OCI-LY7 (cell line): Measurements from ENCODE around the gene ZMYND15. TPM values are rescaled to one million over a fixed set of nuclear protein-coding genes. Genes with fewer than 3 reads are reported as not detected.

Experiments used
- BruUV-seq: library from RNA; stranded (reverse); fragments of 400-500 nt; replicated peaks from 2 replicates; lab custom pipeline; 2021; lab: Mats Ljungman, UMichigan
- CTCF ChIA-PET: fragments of 300-600 bp; sonication (Branson Sonifier 250); formaldehyde crosslinking; loops from one replicate; lab custom pipeline; 2022; ENCODE audit warnings: antibody characterized with exemption; ENCODE audit not compliant: unreplicated experiment; lab: Charles Lee
- POLR2A ChIA-PET: fragments of 300-600 bp; sonication (Branson Sonifier 250); formaldehyde crosslinking; loops from one replicate; lab custom pipeline; 2022; ENCODE audit warnings: antibody characterized with exemption; lab: Charles Lee
- DNase-seq: peaks from one replicate; pipeline ENCODE4 v3.0.0-alpha.2; 2015; ENCODE audit warnings: low spot score
- H2AFZ ChIP-seq: fragments of 200-600 bp; sonication (generic), shearing (Covaris generic); 2 replicates; pipeline ENCODE4 v1.6.1; 2014; ENCODE audit warnings: mild to moderate bottlenecking, antibody characterized with exemption, low read length, moderate library complexity
- H3K27ac ChIP-seq: fragments of 200-600 bp; sonication (generic); 2 replicates; pipeline ENCODE4 v1.5.1; 2014; ENCODE audit warnings: mixed run types, low read depth, mild to moderate bottlenecking, moderate library complexity, low read length, inconsistent platforms; ENCODE audit not compliant: poor library complexity, severe bottlenecking
- H3K36me3 ChIP-seq: fragments of 200-600 bp; sonication (generic); 2 replicates; pipeline ENCODE4 v1.6.1; 2014; ENCODE audit warnings: mild to moderate bottlenecking, antibody characterized with exemption, low read length, moderate library complexity, mixed read lengths; ENCODE audit not compliant: insufficient read depth
- H3K4me1 ChIP-seq: fragments of 200-600 bp; sonication (generic); 2 replicates; pipeline ENCODE4 v1.5.1; 2014; ENCODE audit warnings: mild to moderate bottlenecking, low read length; ENCODE audit not compliant: insufficient read depth, poor library complexity, severe bottlenecking
- H3K4me2 ChIP-seq: fragments of 200-600 bp; sonication (generic); 2 replicates; pipeline ENCODE4 v1.6.1; 2014; ENCODE audit warnings: mild to moderate bottlenecking, low read length
- H3K4me3 ChIP-seq: fragments of 200-600 bp; sonication (generic); 2 replicates; pipeline ENCODE4 v1.5.1; 2014; ENCODE audit warnings: mild to moderate bottlenecking, low read depth, low read length; ENCODE audit not compliant: poor library complexity, severe bottlenecking
- H3K79me2 ChIP-seq: fragments of 200-600 bp; sonication (generic); 2 replicates; pipeline ENCODE4 v1.6.1; 2016; ENCODE audit warnings: low read depth, mild to moderate bottlenecking, low read length, moderate library complexity, mixed read lengths; ENCODE audit not compliant: insufficient read depth
- H3K9me2 ChIP-seq: fragments of 200-600 bp; sonication (generic); 2 replicates; pipeline ENCODE4 v1.6.1; 2016; ENCODE audit warnings: mild to moderate bottlenecking, low read length, mixed read lengths; ENCODE audit not compliant: insufficient read depth
- H3K9me3 ChIP-seq: fragments of 200-600 bp; sonication (generic); 2 replicates; pipeline ENCODE4 v1.6.1; 2014; ENCODE audit warnings: mild to moderate bottlenecking, mixed run types, low read length, mixed read lengths
- H4K20me1 ChIP-seq: fragments of 200-600 bp; sonication (generic); 2 replicates; pipeline ENCODE4 v1.6.1; 2014; ENCODE audit warnings: mild to moderate bottlenecking, antibody characterized with exemption, low read length, moderate library complexity, mixed read lengths; ENCODE audit not compliant: insufficient read depth
- EZH2phosphoT487 ChIP-seq: fragments of 200-600 bp; sonication (generic); IDR thresholded peaks from 2 replicates; pipeline ENCODE4 v1.6.1; 2018; ENCODE audit warnings: low read depth, borderline replicate concordance, mild to moderate bottlenecking, mixed run types, antibody characterized with exemption, low read length, moderate library complexity, mixed read lengths
- intact Hi-C: fragments of 100-400 bp; cut with micrococcal nuclease; formaldehyde crosslinking; loops from one replicate; pipeline ENCODE4 v1.10.0; 2022; ENCODE audit not compliant: unreplicated experiment
- total RNA-seq, 2 experiments: library from RNA; depleted of rRNA in 1 of 2; stranded (reverse); fragments of >200 nt in 1 of 2; shearing (Covaris generic) in 1 of 2; gene quantifications; 2 replicates each; pipeline ENCODE4 v1.2.3, GENCODE V29; 2014 to 2022
- TF ChIP-seq, protein P1 (sequence below): fragments of 200-600 bp; sonication (generic); conservative IDR thresholded peaks from 2 replicates; pipeline ENCODE4 v1.5.1; 2014; ENCODE audit warnings: mild to moderate bottlenecking, antibody characterized with exemption, low read length, moderate library complexity, mixed read lengths

The ZMYND15 gene
- total RNA-seq, 2 experiments from 2014 or later, result not detected

DNA sequence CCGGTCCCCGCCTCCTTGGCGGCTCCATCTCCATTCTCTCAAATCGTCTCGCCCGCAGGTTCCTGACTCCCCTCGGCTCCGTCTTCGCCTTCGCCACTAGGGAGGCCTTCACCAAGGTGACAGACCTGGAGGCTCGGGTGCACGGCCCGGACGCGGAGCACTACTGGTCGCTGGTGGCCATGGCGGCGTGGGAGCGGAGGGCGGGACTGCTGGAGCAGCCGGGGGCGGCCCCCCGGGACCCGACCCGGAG is 50.0 kb downstream of the ZMYND15 start:
- Histone ChIP-seq H2AFZ (peak overlapping the region; percentile 95), H3K36me3 (no peaks in the 10 kb centered on the region), H4K20me1 (no peaks in the 10 kb centered on the region), H3K4me1 (peaks cover 13% of the 10 kb centered on the region), H3K9me3 (no peaks in the 10 kb centered on the region), H3K27ac (no peak overlapping the region), H3K4me2 (peak overlapping the region; percentile 78), H3K4me3 (peak overlapping the region; percentile 68), H3K79me2 (no peaks in the 10 kb centered on the region), H3K9me2 (no peaks in the 10 kb centered on the region)
- intact Hi-C loops, result no loop called here
- ChIA-PET CTCF (interaction anchor here (0.8 kb wide), 1 partner anchor 55 kb away, joined by 3 read pairs; no protein-coding TSS in a partner anchor), POLR2A (interaction anchor here (0.6 to 0.7 kb wide), 3 partner anchors 10 to 157 kb away, joined by 3 read pairs; no protein-coding TSS in a partner anchor)
- DNase-seq, result no peak
- no TSS peak for BruUV-seq
- TF ChIP-seq, protein P1, sequence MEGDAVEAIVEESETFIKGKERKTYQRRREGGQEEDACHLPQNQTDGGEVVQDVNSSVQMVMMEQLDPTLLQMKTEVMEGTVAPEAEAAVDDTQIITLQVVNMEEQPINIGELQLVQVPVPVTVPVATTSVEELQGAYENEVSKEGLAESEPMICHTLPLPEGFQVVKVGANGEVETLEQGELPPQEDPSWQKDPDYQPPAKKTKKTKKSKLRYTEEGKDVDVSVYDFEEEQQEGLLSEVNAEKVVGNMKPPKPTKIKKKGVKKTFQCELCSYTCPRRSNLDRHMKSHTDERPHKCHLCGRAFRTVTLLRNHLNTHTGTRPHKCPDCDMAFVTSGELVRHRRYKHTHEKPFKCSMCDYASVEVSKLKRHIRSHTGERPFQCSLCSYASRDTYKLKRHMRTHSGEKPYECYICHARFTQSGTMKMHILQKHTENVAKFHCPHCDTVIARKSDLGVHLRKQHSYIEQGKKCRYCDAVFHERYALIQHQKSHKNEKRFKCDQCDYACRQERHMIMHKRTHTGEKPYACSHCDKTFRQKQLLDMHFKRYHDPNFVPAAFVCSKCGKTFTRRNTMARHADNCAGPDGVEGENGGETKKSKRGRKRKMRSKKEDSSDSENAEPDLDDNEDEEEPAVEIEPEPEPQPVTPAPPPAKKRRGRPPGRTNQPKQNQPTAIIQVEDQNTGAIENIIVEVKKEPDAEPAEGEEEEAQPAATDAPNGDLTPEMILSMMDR, result no peak
- no peak for TF ChIP-seq EZH2phosphoT487

DNA sequence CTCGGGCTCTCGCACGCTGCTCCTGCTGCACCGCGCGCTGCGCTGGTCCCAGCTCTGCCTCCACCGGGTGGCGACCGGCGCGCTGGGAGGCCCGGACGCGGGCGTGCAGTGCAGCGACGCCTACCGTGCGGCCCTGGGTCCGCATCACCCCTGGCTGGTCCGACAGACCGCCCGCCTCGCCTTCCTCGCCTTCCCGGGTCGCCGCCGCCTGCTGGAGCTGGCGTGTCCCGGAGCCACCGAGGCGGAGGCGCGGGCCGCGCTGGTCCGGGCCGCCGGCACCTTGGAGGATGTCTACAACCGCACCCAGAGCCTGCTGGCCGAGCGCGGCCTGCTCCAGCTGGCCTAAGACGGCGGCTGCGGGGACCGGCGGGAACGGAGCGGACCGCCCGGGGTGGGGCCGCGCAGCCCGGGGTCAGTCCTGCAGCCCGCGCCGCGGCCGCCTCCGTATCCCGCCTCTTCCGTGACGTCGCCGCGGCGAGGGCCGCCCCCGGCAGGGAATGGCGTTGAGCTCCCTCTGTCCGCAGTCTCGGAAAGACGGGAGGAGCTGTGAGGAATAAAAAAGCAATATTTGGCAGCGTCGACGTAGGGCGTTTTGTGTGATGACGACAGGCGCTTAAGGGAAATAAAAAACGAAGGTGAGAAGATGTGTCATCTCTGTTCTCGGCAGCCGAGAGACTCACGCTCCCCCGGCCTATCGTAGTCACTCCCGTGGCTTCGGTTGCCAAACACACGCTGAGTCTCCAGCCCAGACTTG is 50.5 kb downstream of the ZMYND15 start:
- H3K4me3 ChIP-seq, result peak overlapping the region; percentile 68
- DNase-seq, result peak; percentile 90
- intact Hi-C loops, result loop anchor here (1.0 to 2.0 kb wide), 3 partner anchors 80 to 225 kb away; partner anchors contain the start of gene ARRB2
- peak overlapping the region; percentile 14 for H3K27ac ChIP-seq
- peaks cover 13% of the 10 kb centered on the region for H3K4me1 ChIP-seq
- no peaks in the 10 kb centered on the region; the same call in 1 of the 2 replicates for H3K9me3 ChIP-seq
- H3K79me2 ChIP-seq, result no peaks in the 10 kb centered on the region
- ChIA-PET CTCF (interaction anchor here (0.6 to 1.2 kb wide), 4 partner anchors 44 to 782 kb away, joined by 3 to 4 read pairs (median 3); no protein-coding TSS in a partner anchor), POLR2A (interaction anchor here (0.6 to 1.2 kb wide), 7 partner anchors 11 to 267 kb away, joined by 3 to 5 read pairs (median 3); partner anchors contain the start of genes ARRB2 and PLD2)
- no peak for TF ChIP-seq EZH2phosphoT487
- TF ChIP-seq, protein P1, result peak; percentile 81
- BruUV-seq, result no TSS peak
- H4K20me1 ChIP-seq, result no peaks in the 10 kb centered on the region
- H3K9me2 ChIP-seq, result no peaks in the 10 kb centered on the region
- no peaks in the 10 kb centered on the region for H3K36me3 ChIP-seq
- peak overlapping the region; percentile 78 for H3K4me2 ChIP-seq
- peak overlapping the region; percentile 95 for H2AFZ ChIP-seq
